ENCODE results near the gene SPOP.

GRCh38 chr17:49717371-49717861, 39.5 kb upstream of the SPOP start:
- TF ChIP-seq CTCF (IDR thresholded peaks at IDR 0.05; ENCODE audit: poor library complexity), result no peak
- TF ChIP-seq EZH2 (IDR thresholded peaks at IDR 0.05; ENCODE audit: borderline replicate concordance), result no peak
